HTERT RPE-1 (cell line): ENCODE measurements around the gene WTAP.
"Not testable (repeated sequence)": the region's sequence is repeated elsewhere in the genome, so short reads cannot be mapped to it uniquely, and the experiment has no call there.

Experiments used
- in situ Hi-C: fragments of 300-500 bp; cut with MboI; formaldehyde crosslinking; loops from 4 replicates; pipeline ENCODE4 v1.14.3; 2020; ENCODE audit warnings: low sequenced_read_pairs

The WTAP gene

DNA sequence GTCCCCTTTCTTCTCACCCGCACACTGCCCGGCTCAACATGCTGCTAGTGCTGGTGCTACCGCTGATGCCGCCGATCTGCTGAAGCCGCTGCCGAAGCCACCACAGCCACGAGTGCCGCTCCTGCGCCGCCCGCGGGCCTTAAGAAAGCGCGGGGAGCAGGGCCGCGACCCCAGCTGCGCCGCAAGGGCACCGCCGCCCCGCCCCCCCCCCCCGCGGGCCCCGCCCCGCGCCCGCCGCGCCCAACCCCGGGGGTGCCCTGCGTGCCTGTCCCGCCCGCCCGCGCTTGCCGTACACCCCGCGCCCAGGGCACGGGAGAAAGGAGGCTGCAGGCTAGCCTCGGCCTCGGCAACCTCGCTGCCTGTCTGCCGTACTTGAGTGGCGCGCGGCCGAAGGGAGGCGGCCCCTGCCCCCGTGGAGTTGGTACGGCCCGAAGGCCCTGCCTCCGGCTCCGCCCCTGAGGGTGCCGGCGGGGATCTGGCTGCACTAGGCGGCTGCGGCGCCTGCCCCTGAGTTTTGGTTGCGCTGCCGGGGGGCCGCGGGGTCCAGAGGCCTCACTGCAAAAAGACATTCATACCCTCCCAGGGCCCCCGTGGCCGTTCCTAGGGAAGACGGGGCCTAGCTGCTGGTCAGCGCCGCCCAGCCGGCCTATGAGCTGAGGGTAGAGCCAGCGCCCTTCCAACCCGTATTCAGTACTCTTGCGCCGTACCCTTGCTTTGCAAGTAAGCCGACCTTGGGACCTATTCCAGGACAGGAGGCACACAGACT is 34.0 kb upstream of the WTAP start, which contains the start of gene SOD2:
SOD2 (minus strand) TSS at position 114 of the 766 bp plus-strand sequence; CDS start at position 40, 74 bp downstream.
- in situ Hi-C loops, result no loop called here

DNA sequence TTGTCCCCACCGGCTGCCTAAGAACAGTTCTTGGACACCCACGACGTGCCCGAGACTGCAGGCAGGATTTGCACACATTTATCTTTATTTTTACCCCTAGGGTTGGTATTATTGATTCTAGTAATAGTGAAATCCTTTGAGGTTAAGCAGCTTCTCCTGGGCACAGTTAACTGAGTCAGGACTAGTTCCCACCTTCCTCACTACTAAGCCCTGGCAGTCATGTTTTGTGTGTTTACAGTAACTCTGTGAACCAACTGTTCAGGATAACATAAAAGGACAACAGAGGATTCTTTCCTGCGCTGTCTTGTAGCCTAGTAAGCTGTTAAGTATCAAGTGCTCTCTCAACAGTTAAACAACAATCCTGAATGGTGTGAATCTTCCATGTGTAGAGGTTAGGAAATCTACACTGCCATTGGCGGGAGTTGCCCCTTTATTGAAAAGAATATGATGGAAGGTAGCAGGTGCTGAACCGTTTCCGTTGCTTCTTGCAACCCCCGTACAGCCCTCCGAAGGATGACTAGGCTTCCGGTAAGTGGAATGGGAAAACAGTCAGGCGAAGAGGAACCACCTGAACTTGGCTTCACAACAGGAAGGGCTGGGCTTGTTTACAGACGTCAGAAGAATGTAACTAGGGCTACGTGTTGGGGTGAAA is 33.3 kb upstream of the WTAP start:
- in situ Hi-C loops, result no loop called here

DNA sequence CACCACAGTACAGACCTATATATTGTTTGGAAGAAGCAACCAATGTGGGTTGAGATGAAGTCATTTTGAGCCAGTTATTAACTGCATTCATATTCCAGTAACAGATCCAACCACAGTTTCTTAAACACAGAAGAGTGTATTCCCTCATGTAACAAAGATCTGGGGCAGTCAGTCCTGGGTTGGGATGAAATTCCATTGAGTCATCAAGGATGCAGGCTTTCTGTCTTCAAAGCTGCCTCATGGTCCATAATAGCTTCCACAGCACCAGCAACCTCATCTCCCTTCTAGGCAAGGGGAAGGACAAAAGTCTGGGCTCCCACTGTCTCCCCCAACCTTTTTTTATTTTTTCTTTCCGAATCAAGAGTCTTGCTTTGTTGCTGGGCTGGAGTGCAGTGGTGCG is 31.3 kb upstream of the WTAP start:
- in situ Hi-C loops, result no loop called here

DNA sequence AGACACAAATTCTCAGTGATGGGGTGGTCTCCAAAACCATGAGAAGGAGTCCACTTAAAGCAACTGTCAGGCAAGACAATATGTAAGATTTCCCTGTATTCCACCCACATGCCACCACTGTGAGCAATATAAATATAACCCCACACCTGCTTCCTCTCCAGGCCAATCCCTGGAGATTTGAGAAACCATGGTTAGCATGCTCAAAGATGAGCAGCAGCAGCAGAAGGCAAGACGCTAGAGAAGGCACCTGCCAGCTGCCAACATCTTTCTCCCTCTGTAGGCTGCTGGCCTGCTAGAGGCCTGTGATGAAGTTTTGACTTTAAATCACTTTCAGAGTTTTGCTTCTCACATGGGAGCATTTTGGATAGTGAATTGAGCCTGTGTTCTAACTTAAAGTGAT is 26.3 kb upstream of the WTAP start:
- in situ Hi-C loops, result no loop called here

DNA sequence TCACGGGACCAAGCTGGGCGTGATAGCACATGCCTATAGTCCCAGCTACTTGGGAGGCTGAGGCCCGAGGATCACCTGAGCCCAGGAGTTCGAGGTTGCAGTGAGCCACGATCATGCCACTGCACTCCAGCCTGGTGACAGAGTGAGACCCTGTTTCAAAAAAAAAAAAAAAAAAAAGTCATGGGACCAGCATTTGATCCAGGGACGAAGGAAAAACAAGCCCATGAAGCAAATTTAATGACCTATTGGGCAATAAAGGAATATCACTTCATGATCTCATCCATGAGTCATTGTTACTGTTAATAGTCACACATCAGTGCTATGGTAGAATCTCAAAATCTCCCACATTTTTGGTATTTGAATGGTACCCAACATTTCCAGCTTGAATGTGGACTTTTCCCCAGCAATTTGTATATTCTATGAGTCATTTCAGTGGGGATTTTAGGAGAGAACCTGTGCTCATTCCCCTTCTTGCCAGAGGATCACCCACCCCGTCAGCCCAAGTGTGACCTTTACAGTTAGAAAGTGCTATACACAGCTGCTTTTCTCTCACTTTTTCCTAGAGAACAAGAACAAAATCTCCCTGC is 25.8 kb upstream of the WTAP start:
- in situ Hi-C loops, result no loop called here

DNA sequence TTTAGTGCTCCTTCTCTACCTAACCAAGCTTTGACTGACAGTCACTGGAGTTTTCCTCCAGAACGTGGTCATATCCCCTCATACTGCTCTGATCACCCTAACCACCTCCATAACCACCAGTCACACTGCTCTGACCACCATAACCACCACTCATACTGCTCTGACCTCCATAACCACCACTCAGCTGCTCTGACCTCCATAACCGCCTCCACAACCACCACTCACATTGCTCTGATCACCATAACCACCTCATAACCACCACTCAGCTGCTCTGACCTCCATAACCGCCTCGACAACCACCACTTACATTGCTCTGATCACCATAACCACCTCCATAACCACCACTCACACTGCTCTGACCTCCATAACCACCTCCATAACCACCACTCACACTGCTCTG is 16.7 kb upstream of the WTAP start:
- in situ Hi-C loops, result not testable (repeated sequence)

DNA sequence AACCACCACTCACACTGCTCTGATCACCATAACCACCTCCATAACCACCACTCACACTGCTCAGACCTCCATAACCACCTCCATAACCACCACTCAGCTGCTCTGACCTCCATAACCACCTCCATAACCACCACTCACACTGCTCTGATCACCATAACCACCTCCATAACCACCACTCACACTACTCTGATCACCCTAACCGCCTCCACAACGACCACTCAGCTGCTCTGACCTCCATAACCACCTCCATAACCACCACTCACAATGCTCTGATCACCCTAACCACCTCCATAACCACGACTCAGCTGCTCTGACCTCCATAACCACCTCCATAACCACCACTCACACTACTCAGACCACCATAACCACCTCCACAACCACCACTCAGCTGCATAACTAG is 14.9 kb upstream of the WTAP start:
- in situ Hi-C loops, result not testable (repeated sequence)

DNA sequence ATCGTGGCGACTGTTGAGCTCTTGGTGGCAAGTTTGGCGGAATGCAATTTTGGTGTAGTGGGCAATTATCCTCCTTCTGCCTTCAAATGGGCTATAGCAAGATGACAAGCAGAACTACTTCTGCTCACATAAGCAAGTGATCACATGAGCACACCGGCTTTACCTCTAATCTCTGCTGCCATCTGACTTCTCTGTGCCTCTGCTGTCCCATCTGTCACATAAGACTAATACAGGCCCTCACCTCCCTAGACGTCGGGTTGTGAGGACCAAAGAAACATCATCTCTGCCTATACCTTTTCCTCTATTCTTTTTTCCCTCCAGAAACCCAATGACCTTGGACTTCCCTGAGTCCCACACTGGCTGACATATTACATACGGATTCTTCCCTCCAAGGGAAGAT is 13.3 kb upstream of the WTAP start:
- in situ Hi-C loops, result no loop called here

DNA sequence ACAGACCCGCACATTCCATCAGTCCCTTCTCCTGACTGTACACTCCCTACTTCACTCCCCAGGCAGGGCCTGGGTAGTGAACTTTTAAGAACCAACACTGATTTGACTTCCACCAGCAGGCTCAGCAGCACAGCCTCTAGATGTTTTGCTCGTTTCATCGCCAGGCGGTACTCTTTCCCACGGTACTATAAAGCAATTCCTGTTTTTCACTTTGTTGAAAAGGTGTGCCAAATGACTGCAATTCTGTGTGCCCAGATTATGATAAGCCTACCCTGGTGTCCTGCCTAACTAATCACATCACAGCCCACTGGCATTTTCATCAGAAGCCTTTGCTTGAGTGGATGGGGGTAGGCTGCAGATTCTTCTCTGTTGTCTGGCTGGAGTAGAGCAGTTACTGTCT is 12.9 kb upstream of the WTAP start:
- in situ Hi-C loops, result no loop called here

DNA sequence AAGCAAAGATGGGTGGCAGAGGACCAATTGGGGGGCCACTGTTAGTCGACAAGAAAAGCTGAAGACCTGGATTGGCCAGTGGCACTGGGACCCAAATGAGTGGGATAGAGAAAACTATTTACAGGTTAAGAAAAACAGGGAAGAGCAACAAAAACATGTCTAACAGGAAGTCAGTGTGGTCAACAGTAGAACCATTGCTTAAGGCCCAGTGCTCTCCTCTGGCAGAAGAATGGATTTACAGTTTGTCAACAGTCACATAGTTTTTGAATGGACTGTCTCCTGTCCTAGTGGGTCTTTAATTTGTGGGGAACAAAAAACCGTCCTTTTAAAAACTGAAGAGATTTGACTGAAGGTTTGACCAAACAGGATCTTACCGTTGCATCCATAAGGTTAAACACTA is 12.1 kb upstream of the WTAP start:
- in situ Hi-C loops, result no loop called here

DNA sequence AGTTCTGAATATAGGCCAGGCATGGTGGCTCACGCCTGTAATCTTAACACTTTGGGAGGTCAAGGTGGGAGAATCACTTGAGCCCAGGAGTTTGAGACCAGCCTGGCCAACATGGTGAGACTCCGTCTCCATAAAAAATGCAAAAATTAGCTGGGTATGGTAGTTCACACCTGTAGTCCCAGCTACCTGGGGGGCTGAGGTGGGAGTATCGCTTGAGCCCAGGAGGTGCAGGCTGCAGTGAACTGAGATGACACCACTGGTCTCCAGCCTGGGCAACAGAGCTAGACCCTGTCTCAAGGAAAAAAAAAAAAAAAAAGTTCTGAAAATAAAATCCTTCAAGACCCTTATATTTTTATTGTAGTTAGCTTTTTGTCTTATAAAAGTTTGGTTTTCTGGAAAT is 11.7 kb upstream of the WTAP start:
- in situ Hi-C loops, result no loop called here

DNA sequence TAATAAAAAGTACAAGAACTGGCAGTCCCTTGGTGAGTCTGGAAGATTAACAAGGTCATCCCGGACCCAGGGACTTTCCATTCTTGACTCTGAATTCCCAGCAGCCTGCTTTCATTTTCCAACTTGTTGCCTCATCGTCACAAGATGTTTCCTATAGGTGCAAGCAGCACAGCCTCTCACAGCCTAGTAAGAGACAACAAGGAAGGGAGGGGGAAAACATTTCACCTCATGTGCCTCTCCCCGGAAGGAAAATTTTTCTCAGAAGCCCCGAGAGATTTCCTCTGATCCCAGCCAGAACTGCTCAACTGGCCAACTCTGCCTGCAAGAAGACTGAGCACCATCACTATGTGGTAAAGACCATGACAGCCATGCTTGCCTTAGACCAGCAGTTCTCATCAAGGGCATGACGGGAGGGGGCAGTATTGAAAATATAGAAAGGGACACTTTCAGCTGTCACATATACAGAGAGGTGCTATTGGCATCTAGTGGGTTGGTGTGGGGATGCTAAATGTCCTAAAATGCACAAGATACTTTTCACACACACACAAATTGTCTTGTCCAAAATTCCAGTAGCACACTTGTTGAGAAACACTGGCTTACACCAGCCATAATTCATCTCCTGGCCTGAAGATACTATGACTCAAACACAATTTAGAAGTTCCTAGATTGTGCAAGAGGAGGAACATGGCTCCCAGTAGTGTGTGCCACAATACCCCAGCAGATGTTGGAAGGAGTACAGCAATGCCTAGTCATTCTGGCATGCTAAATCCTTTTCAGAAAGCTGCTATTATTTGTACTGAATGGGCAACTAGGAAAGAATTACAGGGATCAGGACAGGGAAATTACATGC is 10.8 kb upstream of the WTAP start:
- in situ Hi-C loops, result no loop called here

DNA sequence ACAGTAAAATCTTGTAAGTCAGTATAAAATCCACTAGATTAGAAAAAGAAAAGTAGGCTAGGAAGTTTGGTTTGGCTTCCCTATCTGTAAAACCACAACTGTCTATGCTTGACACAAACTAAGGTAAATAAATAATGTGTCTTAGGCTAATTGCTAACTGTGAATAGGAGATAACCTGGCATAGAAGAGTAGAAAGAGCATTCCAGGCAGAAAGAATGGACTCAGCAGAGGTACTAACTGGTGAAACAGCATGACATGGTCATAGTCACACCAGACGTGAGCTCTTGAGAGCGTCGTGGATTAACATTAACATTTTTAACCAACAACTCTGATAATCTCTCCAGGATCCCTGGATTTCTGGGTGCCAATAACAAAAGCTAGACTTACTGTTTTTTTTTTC is 8.7 kb upstream of the WTAP start:
- in situ Hi-C loops, result no loop called here

DNA sequence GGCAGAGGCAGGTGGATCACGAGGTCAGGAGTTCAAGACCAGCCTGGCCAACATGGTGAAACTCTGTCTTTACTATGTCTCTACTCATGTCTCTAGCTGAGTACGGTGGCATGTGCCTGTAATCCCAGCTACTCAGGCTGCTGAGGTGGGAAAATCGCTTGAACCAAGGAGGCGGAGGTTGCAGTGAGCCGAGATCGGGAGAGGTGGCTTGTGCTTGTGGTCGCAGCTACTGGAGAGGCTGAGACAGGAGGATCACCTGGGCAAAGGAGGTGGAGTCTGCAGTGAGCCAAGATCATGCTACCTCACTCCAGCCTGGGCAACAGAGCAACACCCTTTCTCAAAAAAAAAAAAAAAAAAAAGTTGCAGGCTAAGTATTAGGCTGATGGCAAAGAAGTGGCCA is 8.0 kb upstream of the WTAP start:
- in situ Hi-C loops, result no loop called here

DNA sequence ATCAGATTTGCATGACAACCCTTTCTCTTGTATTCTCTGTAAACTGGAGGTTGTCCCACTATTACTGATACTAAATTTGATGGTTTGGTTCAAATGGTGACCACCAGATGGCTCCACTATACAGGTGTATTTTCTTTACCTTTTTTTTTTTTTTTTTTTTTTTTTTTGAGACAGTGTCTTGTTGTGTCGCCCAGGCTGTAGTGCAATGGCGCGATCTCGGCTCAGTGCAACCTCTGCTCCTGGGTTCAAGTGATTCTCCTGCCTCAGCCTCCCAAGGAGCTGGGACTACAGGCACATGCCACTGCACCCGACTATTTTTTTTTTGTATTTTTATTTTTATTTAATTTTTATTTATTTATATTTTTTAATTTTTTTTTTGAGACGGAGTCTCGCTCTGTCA is 6.6 kb upstream of the WTAP start:
- in situ Hi-C loops, result no loop called here

DNA sequence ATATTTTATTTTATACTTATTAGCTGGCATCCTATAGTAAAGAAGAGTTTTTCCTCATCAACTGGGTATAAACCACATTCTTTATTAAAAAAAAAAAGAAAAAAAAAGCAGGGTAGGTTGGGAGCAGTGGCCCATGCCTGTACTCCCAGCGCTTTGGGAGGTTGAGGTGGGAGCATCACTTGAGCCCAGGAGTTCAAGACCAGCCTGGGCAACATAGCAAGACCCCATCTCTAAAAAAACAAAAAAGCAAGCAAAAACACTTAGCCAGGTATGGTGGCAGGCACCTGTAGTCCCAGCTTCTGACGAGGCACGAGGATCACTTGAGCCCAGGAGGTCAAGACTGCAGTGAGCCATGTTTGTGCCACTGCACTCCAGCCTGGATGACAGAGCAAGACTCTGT is 5.3 kb upstream of the WTAP start:
- in situ Hi-C loops, result not testable (repeated sequence)

DNA sequence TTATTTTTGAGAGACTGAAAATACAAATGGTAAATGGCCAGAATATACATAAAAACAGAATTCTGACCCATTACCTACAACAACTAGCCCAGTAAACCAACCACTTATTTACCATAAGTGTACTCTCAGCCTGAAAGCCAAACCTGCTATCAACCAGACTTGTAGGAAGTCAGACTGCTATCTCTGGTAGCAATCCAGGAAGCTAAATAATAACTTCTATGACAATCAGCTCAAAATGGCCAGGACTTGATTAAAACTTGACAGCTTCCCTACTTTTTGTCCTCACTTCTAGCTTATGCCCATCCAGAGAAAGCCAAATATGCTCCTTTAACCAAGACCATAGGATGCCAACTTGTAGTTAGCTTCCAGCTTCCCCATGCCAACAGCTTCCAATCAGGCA is 4.7 kb upstream of the WTAP start:
- in situ Hi-C loops, result no loop called here

DNA sequence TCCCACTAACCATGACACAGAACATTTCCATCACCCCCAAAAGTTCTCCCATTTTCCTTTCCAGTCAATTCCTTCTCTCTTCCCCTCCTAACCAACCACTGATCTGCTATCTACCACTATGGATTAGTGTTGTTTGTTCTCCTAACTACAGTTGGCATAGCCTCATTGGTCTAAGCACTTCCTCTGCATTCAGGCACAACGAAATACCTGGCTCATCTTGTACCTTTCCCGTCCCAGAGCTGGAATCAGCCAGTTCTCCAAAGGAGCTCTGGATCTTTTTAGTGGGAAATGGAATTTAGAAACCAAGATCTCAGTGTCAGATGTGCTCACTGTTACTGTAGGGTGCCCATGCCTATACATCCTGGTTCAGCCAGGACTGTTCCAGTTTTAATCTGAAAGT is 4.0 kb upstream of the WTAP start:
- in situ Hi-C loops, result no loop called here

DNA sequence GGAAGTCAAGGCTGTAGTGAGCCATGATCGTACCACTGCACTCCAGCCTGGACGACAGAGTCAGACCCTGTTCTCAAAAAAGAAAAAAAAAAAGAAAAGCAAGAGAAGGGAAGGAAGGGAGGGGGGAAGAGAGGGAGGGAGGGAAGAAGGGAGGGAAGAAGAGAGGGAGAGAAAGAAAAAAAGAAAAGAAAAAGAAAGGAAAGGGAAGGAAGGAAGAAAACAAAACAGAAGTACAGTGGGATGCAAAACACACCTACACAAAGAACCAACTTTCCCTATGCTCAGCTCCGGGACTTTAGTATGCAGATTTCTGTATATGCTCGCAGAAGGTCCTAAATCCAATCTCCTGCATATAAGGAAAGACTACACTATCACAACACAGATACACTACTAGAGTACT is 2.5 kb upstream of the WTAP start:
- in situ Hi-C loops, result no loop called here

DNA sequence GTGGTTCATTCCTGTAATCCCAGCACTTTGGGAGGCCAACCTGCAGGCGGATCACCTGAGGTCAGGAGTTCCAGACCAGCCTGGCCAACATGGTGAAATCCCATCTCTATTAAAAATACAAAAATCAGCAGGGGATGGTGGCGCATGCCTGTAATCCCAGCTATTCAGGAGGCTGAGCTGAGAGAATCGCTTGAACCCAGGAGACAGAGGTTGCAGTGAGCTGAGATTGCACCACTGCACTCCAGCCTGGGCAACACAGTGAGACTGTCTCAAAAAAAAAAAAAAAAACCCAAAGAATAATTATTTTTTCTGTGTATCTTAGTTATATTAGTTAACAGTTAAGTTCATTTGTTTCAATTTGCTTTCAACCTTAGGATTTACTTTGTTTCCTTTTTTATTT is 2.1 kb upstream of the WTAP start:
- in situ Hi-C loops, result not testable (repeated sequence)

DNA sequence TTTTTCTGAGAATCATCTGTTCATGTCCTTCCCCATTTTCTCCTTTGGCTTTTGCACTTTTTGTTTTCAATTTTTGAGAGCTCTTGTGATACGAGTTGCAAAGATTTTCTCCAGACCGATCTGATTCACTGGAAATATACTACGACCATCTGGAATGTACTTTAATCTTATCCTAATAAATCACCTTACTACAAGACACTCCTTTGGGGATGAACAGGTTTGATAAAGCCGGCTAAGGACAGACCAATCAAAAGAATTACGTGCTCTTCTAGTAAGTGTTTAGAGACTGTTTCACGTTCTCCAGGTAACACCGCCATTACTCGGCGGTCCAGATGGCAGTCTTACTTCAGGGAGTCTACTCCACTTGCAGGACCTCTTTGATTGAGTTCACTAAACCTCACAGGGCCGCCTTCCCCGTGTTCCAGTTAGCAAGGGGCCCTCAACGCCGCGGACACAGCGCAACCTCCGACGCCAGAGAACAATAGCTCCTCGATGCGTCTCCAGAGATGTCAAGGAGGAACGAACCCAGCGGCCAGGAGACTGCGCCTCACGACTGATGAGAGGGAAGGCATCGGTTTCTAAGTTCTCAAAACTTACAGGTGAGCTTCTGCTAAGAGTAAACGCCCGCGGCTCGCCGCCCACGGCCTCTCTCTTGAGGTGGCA is 920 bp upstream of the WTAP start:
- in situ Hi-C loops, result no loop called here
